GM06990 (cell line): ENCODE measurements around the gene CYP8B1.

Experiments
- DNase-seq: peaks from one replicate; pipeline ENCODE4 v3.0.0-alpha.2; 2011; ENCODE audit not compliant: insufficient read length; ENCODE audit errors: extremely low read depth
- H3K27me3 ChIP-seq: replicated peaks from 2 replicates; pipeline ENCODE4 v1.6.0; 2011; ENCODE audit warnings: low read length; ENCODE audit not compliant: control insufficient read depth, insufficient read depth
- H3K36me3 ChIP-seq: 2 replicates; pipeline ENCODE4 v1.5.1; 2011; ENCODE audit warnings: low read length; ENCODE audit not compliant: control insufficient read depth, insufficient read depth
- H3K4me3 ChIP-seq: replicated peaks from 2 replicates; pipeline ENCODE4 v1.5.1; 2011; ENCODE audit warnings: low read depth, mild to moderate bottlenecking, control low read depth, low read length
- TF ChIP-seq, protein P1 (sequence below): IDR thresholded peaks from 2 replicates; pipeline ENCODE4 v1.5.1; 2011; ENCODE audit warnings: low read length, control low read depth, mild to moderate bottlenecking, inconsistent platforms; ENCODE audit not compliant: insufficient read depth, poor library complexity, severe bottlenecking

Gene CYP8B1

DNA sequence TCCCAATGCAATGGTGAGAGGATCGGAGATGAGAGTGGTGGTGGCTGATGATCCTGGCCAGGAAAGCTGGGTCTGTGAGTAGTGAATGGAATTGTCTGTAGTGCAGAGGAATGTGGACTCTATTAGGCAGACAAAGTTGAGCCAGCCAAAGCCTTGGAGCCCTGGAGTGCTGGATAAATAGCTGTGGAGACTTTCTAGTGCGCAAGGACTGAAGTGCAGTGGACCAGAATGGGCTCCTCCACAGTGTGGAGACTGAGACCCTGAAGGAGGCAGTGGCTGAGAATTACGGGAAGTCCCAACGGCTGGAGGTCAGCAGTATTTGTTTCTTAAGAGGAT is 31.1 kb upstream of the CYP8B1 start:
- DNase-seq = no peak
- Histone ChIP-seq H3K36me3 (no peaks in the 10 kb centered on the region), H3K27me3 (peaks cover 2% of the 10 kb centered on the region; the same call in 1 of the 2 replicates), H3K4me3 (no peak overlapping the region)
- TF ChIP-seq, protein P1, sequence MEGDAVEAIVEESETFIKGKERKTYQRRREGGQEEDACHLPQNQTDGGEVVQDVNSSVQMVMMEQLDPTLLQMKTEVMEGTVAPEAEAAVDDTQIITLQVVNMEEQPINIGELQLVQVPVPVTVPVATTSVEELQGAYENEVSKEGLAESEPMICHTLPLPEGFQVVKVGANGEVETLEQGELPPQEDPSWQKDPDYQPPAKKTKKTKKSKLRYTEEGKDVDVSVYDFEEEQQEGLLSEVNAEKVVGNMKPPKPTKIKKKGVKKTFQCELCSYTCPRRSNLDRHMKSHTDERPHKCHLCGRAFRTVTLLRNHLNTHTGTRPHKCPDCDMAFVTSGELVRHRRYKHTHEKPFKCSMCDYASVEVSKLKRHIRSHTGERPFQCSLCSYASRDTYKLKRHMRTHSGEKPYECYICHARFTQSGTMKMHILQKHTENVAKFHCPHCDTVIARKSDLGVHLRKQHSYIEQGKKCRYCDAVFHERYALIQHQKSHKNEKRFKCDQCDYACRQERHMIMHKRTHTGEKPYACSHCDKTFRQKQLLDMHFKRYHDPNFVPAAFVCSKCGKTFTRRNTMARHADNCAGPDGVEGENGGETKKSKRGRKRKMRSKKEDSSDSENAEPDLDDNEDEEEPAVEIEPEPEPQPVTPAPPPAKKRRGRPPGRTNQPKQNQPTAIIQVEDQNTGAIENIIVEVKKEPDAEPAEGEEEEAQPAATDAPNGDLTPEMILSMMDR = no peak

DNA sequence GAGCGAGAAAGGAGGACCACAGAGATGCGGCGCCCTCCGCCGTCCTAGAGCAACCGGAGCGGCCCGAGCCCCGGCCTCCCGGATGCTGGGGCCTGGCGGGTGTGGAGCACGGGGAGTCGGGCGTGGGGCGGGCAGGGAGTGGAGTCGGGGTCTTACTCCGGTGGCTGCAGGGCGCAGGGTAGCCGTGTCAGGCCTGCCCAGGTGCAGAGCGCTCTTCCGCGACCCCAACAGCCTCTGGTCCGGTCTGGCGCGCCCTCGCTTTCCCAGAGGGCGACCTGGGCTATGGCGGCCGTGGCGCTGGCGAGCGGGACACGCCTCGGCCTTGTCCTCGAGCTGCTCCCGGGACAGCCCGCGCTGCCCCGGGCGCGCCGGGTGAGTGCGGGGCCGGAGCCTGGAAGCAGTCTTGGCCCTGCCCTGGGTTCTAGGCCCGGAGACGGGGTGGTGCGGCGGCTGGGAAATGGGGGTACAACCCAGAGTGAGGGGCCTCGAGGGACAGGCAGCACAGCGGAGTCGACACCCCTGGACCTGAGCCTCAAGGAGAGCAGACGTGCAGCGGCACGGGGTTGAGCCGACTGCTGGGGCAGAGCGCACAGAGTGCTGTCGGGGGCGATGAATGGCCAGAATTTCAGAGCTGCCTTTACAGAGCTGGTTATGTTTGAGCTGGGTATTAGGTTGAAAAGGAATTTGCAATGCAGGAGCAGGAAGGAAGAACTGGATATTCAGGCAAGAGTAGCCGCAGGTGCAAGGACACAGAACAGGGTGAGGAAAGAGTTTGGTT is 30.6 kb upstream of the CYP8B1 start, which contains the start of gene ZNF662:
Gene ZNF662 (plus strand): TSS at position 73 of the 778 bp plus-strand sequence. CDS start 1,973 bp downstream, outside the sequence.
- TF ChIP-seq, protein P1 = no peak
- no peak for DNase-seq
- H3K27me3 ChIP-seq = peaks cover 2% of the 10 kb centered on the region; the same call in 1 of the 2 replicates

DNA sequence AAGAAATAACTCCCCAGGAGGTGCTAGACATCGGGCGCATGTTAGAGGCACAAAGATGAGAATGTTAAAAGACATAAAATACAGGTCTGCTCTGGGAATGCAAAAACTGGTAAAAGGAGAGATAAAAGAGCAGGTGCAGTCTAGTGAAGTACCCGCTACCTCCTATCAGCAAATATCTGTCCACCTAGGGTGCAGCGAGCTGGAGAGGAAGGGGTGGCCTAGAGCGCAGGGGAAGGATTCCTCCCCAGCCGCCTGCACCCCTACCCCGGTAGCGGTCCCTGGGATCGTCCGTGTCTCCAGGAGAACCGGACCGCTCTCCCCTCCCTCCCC is 30.0 kb upstream of the CYP8B1 start:
- Histone ChIP-seq H3K27me3 (peaks cover 2% of the 10 kb centered on the region; the same call in 1 of the 2 replicates), H3K4me3 (no peak overlapping the region), H3K36me3 (no peaks in the 10 kb centered on the region)
- TF ChIP-seq, protein P1 = no peak
- no peak for DNase-seq

More for the DNA sequence above, 30.6 kb upstream of the CYP8B1 start, which contains the start of gene ZNF662:
- no peak within 1 kb of the TSS for H3K4me3 ChIP-seq
- no peaks in the 10 kb centered on the region for H3K36me3 ChIP-seq

DNA sequence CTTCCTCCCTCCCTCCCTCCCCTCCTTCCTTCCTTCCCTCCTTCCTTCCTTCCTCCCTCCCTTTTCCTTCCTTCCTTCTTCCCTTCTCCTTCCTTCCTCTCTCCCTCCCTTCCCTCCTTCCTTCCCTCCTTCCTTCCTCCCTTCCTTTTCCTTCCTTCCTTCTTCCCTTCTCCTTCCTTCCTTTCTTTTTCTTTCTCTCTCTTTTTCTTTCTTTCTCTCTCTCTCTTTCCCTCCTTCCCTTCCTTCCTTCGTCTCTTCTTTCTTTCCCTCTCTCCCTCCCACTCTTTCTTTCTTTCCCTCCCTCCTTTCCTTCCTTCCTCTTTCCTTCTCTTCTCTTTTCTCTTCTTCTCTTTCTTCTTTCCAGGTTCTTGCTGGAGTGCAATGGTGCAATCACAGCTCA is 28.4 kb upstream of the CYP8B1 start:
- peaks cover 2% of the 10 kb centered on the region; the same call in 1 of the 2 replicates for H3K27me3 ChIP-seq
- DNase-seq = no peak
- TF ChIP-seq, protein P1 = no peak

DNA sequence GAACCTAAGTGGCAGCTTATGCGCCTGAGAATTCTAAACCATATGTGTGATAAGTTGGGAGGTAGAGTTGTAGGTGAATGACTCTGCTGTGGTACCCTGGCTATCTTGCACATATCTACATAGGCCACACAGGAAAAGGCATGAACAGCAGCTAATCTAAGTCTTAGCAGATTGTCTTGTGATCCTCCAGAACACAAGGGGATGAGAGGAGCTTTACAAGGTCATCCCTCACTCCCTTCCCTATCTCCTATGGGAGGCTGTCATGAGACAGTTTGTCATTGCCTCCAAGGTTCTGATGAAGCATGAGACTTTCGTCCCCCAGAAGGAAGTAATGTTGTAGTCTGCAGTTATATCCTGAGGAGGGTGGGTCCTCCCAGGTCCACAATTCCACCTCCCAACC is 26.6 kb upstream of the CYP8B1 start:
- no peaks in the 10 kb centered on the region for H3K36me3 ChIP-seq
- H3K4me3 ChIP-seq = no peak overlapping the region
- DNase-seq = no peak
- H3K27me3 ChIP-seq = peaks cover 2% of the 10 kb centered on the region; the same call in 1 of the 2 replicates
- TF ChIP-seq, protein P1 = no peak

More for the DNA sequence above, 28.4 kb upstream of the CYP8B1 start:
- no peaks in the 10 kb centered on the region for H3K36me3 ChIP-seq
- H3K4me3 ChIP-seq = no peak overlapping the region
